A549 (cell line): ENCODE results near the gene SWT1. TPM values are rescaled to one million over a fixed set of nuclear protein-coding genes. Genes with fewer than 3 reads are reported as not detected.

Experiments used
- ATAC-seq, 2 experiments: fragments of 200-7000 bp in 1 of 2; fragments of >200 bp in 1 of 2; cut with Nextera tagmentation in 1 of 2; cut with Tn5 transposase in 1 of 2; 3 replicates each; pipeline versions ENCODE4 v1.8.0 to v1.9.1; 2018 to 2020; ENCODE audit warnings: mild to moderate bottlenecking in 1 of 2, moderate library complexity in 1 of 2
- CTCF ChIA-PET: fragments of 300-600 bp; sonication (Branson Sonifier 250); formaldehyde crosslinking; extraction: SDS; loops from one replicate; lab custom pipeline; 2021; ENCODE audit warnings: antibody characterized with exemption, inconsistent platforms; lab: Yijun Ruan, JAX
- POLR2A ChIA-PET: fragments of 350-600 bp; formaldehyde crosslinking; extraction: SDS; loops from one replicate; lab custom pipeline; 2021; ENCODE audit warnings: antibody characterized with exemption, inconsistent platforms; lab: Yijun Ruan, JAX
- DNase-seq, 2 experiments: peaks; one replicate each; pipeline versions ENCODE4 v3.0.0 to v3.0.0-alpha.2; 2011 to 2016; ENCODE audit warnings: low read depth in 1 of 2, low spot score in 1 of 2
- FAIRE-seq: peaks from 2 replicates; lab custom pipeline; 2011; peaks lifted over from hg19 to GRCh38; lab: Jason Lieb, UNC
- H3K27ac ChIP-seq, 2 experiments: fragments of >200 bp; sonication (Bioruptor Twin); formaldehyde crosslinking; 3 replicates each; pipeline ENCODE4 v1.5.1; 2016 to 2017
- H3K4me1 ChIP-seq: fragments of >200 bp; sonication (Bioruptor Twin); formaldehyde crosslinking; 3 replicates; pipeline ENCODE4 v1.6.1; 2016
- H3K4me2 ChIP-seq: fragments of >200 bp; sonication (Bioruptor Twin); formaldehyde crosslinking; 3 replicates; pipeline ENCODE4 v1.6.1; 2016
- H3K4me3 ChIP-seq: fragments of >200 bp; sonication (Bioruptor Twin); formaldehyde crosslinking; 3 replicates; pipeline ENCODE4 v1.5.1; 2016
- H3K9me3 ChIP-seq: fragments of >200 bp; sonication (Bioruptor Twin); formaldehyde crosslinking; 3 replicates; pipeline ENCODE4 v1.6.1; 2016
- ATOH8 ChIP-seq: fragments of 250-450 bp; sonication (Bioruptor Pico); IDR thresholded peaks from 2 replicates; pipeline ENCODE4 v1.5.0; 2020; ENCODE audit warnings: low read depth, mild to moderate bottlenecking, moderate library complexity
- CBX2 ChIP-seq: fragments of 200-600 bp; sonication (generic); IDR thresholded peaks from 2 replicates; pipeline ENCODE4 v1.6.1; 2016; ENCODE audit warnings: low read depth, mild to moderate bottlenecking, borderline replicate concordance
- CBX8 ChIP-seq: fragments of 200-600 bp; sonication (generic); IDR thresholded peaks from 2 replicates; pipeline ENCODE4 v1.6.1; 2016
- E2F6 ChIP-seq: IDR thresholded peaks from 2 replicates; pipeline ENCODE4 v1.6.1; 2012; ENCODE audit warnings: low read depth, borderline replicate concordance
- EHF ChIP-seq: fragments of 250-450 bp; sonication (Bioruptor Pico); IDR thresholded peaks from 2 replicates; pipeline ENCODE4 v1.5.0; 2020; ENCODE audit warnings: mild to moderate bottlenecking
- ESRRA ChIP-seq: fragments of 150-350 bp; IDR thresholded peaks from 2 replicates; pipeline ENCODE4 v1.6.1; 2014; ENCODE audit warnings: mild to moderate bottlenecking, low read length, borderline replicate concordance
- FOSL2 ChIP-seq, 2 experiments: fragments of 450-650 bp in 1 of 2; fragments of >200 bp in 1 of 2; sonication (Bioruptor Twin) in 1 of 2; formaldehyde crosslinking; IDR thresholded peaks; 2 replicates each; pipeline versions ENCODE4 v1.5.0 to v1.6.1; 2016 to 2020; ENCODE audit warnings: mild to moderate bottlenecking in 1 of 2, moderate library complexity in 1 of 2
- HDAC2 ChIP-seq: fragments of 200-600 bp; sonication (generic); IDR thresholded peaks from 2 replicates; pipeline ENCODE4 v1.6.1; 2016
- HMGXB4 ChIP-seq: fragments of 250-450 bp; sonication (Bioruptor Pico); IDR thresholded peaks from 2 replicates; pipeline ENCODE4 v1.5.0; 2021; ENCODE audit warnings: mild to moderate bottlenecking, moderate library complexity, borderline replicate concordance
- HOXA7 ChIP-seq: fragments of 250-450 bp; sonication (Bioruptor Pico); IDR thresholded peaks from 2 replicates; pipeline ENCODE4 v1.5.0; 2020; ENCODE audit warnings: mild to moderate bottlenecking, moderate library complexity
- HOXB5 ChIP-seq: fragments of 250-450 bp; sonication (Bioruptor Pico); IDR thresholded peaks from 2 replicates; pipeline ENCODE4 v1.5.0; 2020; ENCODE audit warnings: mild to moderate bottlenecking, moderate library complexity
- JUNB ChIP-seq: fragments of >200 bp; sonication (Bioruptor Twin); formaldehyde crosslinking; IDR thresholded peaks from 2 replicates; pipeline ENCODE4 v1.6.1; 2016
- MAFK ChIP-seq: fragments of 450-650 bp; IDR thresholded peaks from 2 replicates; pipeline ENCODE4 v1.6.1; 2014; ENCODE audit not compliant: partially characterized antibody
- MYC ChIP-seq: IDR thresholded peaks from 2 replicates; pipeline ENCODE4 v1.6.1; 2012; ENCODE audit warnings: mild to moderate bottlenecking, inconsistent platforms, low read length, improper control_type of control experiment, borderline replicate concordance
- NFE2L2 ChIP-seq: fragments of 150-350 bp; conservative IDR thresholded peaks from 2 replicates; pipeline ENCODE4 v1.6.1; 2014; ENCODE audit warnings: low read length
- PHF8 ChIP-seq: fragments of 200-600 bp; sonication (generic); IDR thresholded peaks from 2 replicates; pipeline ENCODE4 v1.6.1; 2016; ENCODE audit warnings: low read depth, mild to moderate bottlenecking, antibody characterized with exemption, moderate library complexity, borderline replicate concordance
- RNF2 ChIP-seq: fragments of 200-600 bp; sonication (generic); IDR thresholded peaks from 2 replicates; pipeline ENCODE4 v1.6.1; 2016; ENCODE audit warnings: low read depth, mild to moderate bottlenecking, antibody characterized with exemption, moderate library complexity, borderline replicate concordance
- TP53 ChIP-seq: fragments of 250-450 bp; sonication (Bioruptor Pico); IDR thresholded peaks from 2 replicates; pipeline ENCODE4 v1.5.0; 2021; ENCODE audit warnings: mild to moderate bottlenecking, moderate library complexity
- ZC3H11A ChIP-seq: fragments of 450-650 bp; IDR thresholded peaks from 2 replicates; pipeline ENCODE4 v1.6.1; 2014; ENCODE audit warnings: antibody characterized with exemption, mild to moderate bottlenecking
- ZFP36 ChIP-seq: fragments of 450-650 bp; IDR thresholded peaks from 2 replicates; pipeline ENCODE4 v1.6.1; 2014; ENCODE audit warnings: borderline replicate concordance; ENCODE audit not compliant: partially characterized antibody
- WGBS: methylation state at CpG from one replicate; pipeline ENCODE4 v1.1.6; 2017; ENCODE audit errors: missing lambda C conversion rate; 5-methylcytosine and 5-hydroxymethylcytosine counted together
- polyA plus RNA-seq, 4 experiments: library from polyadenylated mRNA; depleted of rRNA in 3 of 4; stranded (reverse); fragments of >200 nt; fragmentation: RNase III in 1 of 4; extraction: RNeasy Plus Mini Kit Qiagen cat#74134 plus additional on column Dnase treatment in 1 of 4; gene quantifications; 2 replicates in 3 of 4; 3 replicates in 1 of 4; pipeline ENCODE4 v1.2.3, GENCODE V29; 2011 to 2017
- TF ChIP-seq, protein P1 (sequence below): IDR thresholded peaks from 2 replicates; pipeline ENCODE4 v1.6.1; 2012
- TF ChIP-seq, protein P2 (sequence below): fragments of >200 bp; sonication (Bioruptor Twin); formaldehyde crosslinking; IDR thresholded peaks from 3 replicates; pipeline ENCODE4 v1.6.1; 2016

Gene SWT1
- polyA plus RNA-seq, 2 of the 4 experiments (the other 2 are of a cell fraction) = 1.5 to 2.4 TPM

DNA sequence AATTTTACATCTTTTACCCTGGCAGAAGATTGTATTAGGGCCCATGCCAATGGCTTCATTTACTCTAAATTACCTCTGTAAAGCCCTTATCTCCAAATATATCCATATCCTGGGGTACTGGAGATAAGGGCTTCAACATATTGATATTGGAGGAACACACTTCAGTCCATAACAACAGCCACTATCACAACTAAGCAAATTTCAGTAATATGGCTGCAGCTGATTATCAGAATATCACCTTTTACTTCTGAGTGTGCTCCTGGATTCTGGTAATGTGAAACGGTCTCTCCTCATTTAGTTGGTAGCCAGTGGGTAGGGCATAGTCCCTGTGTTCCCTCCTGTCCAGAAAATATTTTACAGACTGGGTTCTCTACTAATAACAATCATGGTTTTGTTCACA is 106.8 kb downstream of the SWT1 start:
- H3K9me3 ChIP-seq = no peaks in the 10 kb centered on the region
- H3K4me2 ChIP-seq = no peak overlapping the region
- no peak for ATAC-seq
- 19% methylated on average over 1 of the region's 1 CpG for WGBS
- ChIA-PET POLR2A (no interaction called here), CTCF (interaction anchor here (0.7 kb wide), 3 partner anchors 80 to 680 kb away, joined by 3 read pairs; no protein-coding TSS in a partner anchor)
- no peak for DNase-seq
- TF ChIP-seq RNF2 (no peak), TP53 (no peak), ZFP36 (no peak), E2F6 (no peak), PHF8 (no peak), CBX8 (no peak), EHF (CRISPR knock-in tag) (no peak), HOXB5 (no peak), HOXA7 (CRISPR knock-in tag) (no peak), HDAC2 (no peak), ZC3H11A (no peak), MYC (no peak), JUNB (no peak), FOSL2 (IDR thresholded peaks at IDR 0.05) (no peak), FOSL2 (CRISPR knock-in tag; IDR thresholded peaks at IDR 0.05) (no peak), CBX2 (no peak), ATOH8 (CRISPR knock-in tag) (no peak), ESRRA (no peak), NFE2L2 (no peak)
- TF ChIP-seq, protein P1, sequence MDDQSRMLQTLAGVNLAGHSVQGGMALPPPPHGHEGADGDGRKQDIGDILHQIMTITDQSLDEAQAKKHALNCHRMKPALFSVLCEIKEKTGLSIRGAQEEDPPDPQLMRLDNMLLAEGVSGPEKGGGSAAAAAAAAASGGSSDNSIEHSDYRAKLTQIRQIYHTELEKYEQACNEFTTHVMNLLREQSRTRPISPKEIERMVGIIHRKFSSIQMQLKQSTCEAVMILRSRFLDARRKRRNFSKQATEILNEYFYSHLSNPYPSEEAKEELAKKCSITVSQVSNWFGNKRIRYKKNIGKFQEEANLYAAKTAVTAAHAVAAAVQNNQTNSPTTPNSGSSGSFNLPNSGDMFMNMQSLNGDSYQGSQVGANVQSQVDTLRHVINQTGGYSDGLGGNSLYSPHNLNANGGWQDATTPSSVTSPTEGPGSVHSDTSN = no peak
- TF ChIP-seq, protein P2, sequence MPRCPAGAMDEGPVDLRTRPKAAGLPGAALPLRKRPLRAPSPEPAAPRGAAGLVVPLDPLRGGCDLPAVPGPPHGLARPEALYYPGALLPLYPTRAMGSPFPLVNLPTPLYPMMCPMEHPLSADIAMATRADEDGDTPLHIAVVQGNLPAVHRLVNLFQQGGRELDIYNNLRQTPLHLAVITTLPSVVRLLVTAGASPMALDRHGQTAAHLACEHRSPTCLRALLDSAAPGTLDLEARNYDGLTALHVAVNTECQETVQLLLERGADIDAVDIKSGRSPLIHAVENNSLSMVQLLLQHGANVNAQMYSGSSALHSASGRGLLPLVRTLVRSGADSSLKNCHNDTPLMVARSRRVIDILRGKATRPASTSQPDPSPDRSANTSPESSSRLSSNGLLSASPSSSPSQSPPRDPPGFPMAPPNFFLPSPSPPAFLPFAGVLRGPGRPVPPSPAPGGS = no peak
- FAIRE-seq = no peak
- H3K4me3 ChIP-seq = no peak overlapping the region
- H3K27ac ChIP-seq = no peak overlapping the region
- H3K4me1 ChIP-seq = peaks cover 8% of the 10 kb centered on the region; the same call in 2 of the 3 replicates

- Histone ChIP-seq H3K4me3 (no peak overlapping the region), H3K9me3 (no peaks in the 10 kb centered on the region), H3K4me1 (peaks cover 6% of the 10 kb centered on the region; the same call in 2 of the 3 replicates), H3K27ac (no peak overlapping the region), H3K4me2 (no peak overlapping the region)
- no peak for FAIRE-seq
- peak; percentile 52 for TF ChIP-seq MAFK
- TF ChIP-seq HMGXB4 (CRISPR knock-in tag) = no peak
- ATAC-seq = no peak
- WGBS = 58% methylated on average over 4 of the region's 4 CpGs
- CTCF ChIA-PET = no interaction called here
- POLR2A ChIA-PET = no interaction called here
- no peak for DNase-seq
Observed at GRCh38 chr1:185265314-185265713, 108.3 kb downstream of the SWT1 start.
